Hepatocyte (in vitro differentiated cells): ENCODE results near the gene SPECC1L. TPM values are rescaled to one million over a fixed set of nuclear protein-coding genes. Genes with fewer than 3 reads are reported as not detected.
A peak's percentile ranks its signal among the peaks of the same experiment; 100 is the strongest.
"Not testable (repeated sequence)": the region's sequence is repeated elsewhere in the genome, so short reads cannot be mapped to it uniquely, and the experiment has no call there.

Experiments
- DNase-seq: peaks from one replicate; pipeline ENCODE4 v3.0.0-alpha.2; 2016; ENCODE audit warnings: low spot score
- H2AFZ ChIP-seq: fragments of 200-600 bp; sonication (generic); 2 replicates; pipeline ENCODE4 v1.6.0; 2016; ENCODE audit warnings: antibody characterized with exemption, mild to moderate bottlenecking
- H3K27ac ChIP-seq: fragments of 200-600 bp; sonication (generic); 2 replicates; pipeline ENCODE4 v1.5.1; 2016; ENCODE audit warnings: mild to moderate bottlenecking
- H3K27me3 ChIP-seq: fragments of 200-600 bp; sonication (generic); 2 replicates; pipeline ENCODE4 v1.6.1; 2016
- H3K36me3 ChIP-seq: fragments of 200-600 bp; sonication (generic); replicated peaks from 2 replicates; pipeline ENCODE4 v1.5.1; 2016; ENCODE audit warnings: low read depth; ENCODE audit not compliant: insufficient read depth
- H3K4me1 ChIP-seq: fragments of 200-600 bp; sonication (generic); 2 replicates; pipeline ENCODE4 v1.5.1; 2016; ENCODE audit warnings: mild to moderate bottlenecking, moderate library complexity; ENCODE audit not compliant: insufficient read depth
- H3K4me2 ChIP-seq: fragments of 200-600 bp; sonication (generic); 2 replicates; pipeline ENCODE4 v1.6.0; 2016
- H3K4me3 ChIP-seq: fragments of 200-600 bp; sonication (generic); 2 replicates; pipeline ENCODE4 v1.5.1; 2016; ENCODE audit warnings: mild to moderate bottlenecking
- H3K79me2 ChIP-seq: fragments of 200-600 bp; sonication (generic); 2 replicates; pipeline ENCODE4 v1.6.0; 2017; ENCODE audit warnings: mild to moderate bottlenecking
- H3K9me2 ChIP-seq: fragments of 200-600 bp; sonication (generic); replicated peaks from 2 replicates; pipeline ENCODE4 v1.6.0; 2017; ENCODE audit warnings: mild to moderate bottlenecking; ENCODE audit not compliant: insufficient read depth
- H3K9me3 ChIP-seq: fragments of 200-600 bp; sonication (generic); 2 replicates; pipeline ENCODE4 v1.5.1; 2016; ENCODE audit warnings: low read depth, mild to moderate bottlenecking
- H4K20me1 ChIP-seq: fragments of 200-600 bp; sonication (generic); 2 replicates; pipeline ENCODE4 v1.6.0; 2016; ENCODE audit warnings: mild to moderate bottlenecking; ENCODE audit not compliant: insufficient read depth, poor library complexity, severe bottlenecking
- CTCF ChIP-seq: fragments of 200-600 bp; sonication (generic); IDR thresholded peaks from 2 replicates; pipeline ENCODE4 v1.5.1; 2016; ENCODE audit warnings: antibody characterized with exemption, mild to moderate bottlenecking; ENCODE audit not compliant: poor library complexity
- EZH2 ChIP-seq: fragments of 200-600 bp; sonication (generic); IDR thresholded peaks from 2 replicates; pipeline ENCODE4 v1.6.1; 2016; ENCODE audit warnings: antibody characterized with exemption, mild to moderate bottlenecking, borderline replicate concordance
- EZH2phosphoT487 ChIP-seq: fragments of 200-600 bp; sonication (generic); IDR thresholded peaks from one replicate; pipeline ENCODE4 v1.6.1; 2018; ENCODE audit warnings: antibody characterized with exemption, mild to moderate bottlenecking, low read depth, moderate library complexity; ENCODE audit not compliant: unreplicated experiment, severe bottlenecking
- WGBS: methylation state at CpG from one replicate; pipeline ENCODE4 v1.1.6; 2016; ENCODE audit warnings: low lambda C conversion rate; ENCODE audit errors: missing lambda C conversion rate; 5-methylcytosine and 5-hydroxymethylcytosine counted together
- polyA plus RNA-seq: library from polyadenylated mRNA; unstranded; fragments of >200 nt; fragmentation: Nextera tagmentation; extraction: Ambion mirVana; gene quantifications from 2 replicates; pipeline ENCODE4 v1.2.1, GENCODE V29; 2016
- total RNA-seq: library from RNA; depleted of rRNA; stranded (reverse); fragments of >200 nt; gene quantifications from 2 replicates; pipeline ENCODE4 v1.2.3, GENCODE V29; 2014

SPECC1L gene
- total and polyA plus RNA-seq, 2 experiments from 2014 or later: 13.0 to 28.3 TPM

DNA sequence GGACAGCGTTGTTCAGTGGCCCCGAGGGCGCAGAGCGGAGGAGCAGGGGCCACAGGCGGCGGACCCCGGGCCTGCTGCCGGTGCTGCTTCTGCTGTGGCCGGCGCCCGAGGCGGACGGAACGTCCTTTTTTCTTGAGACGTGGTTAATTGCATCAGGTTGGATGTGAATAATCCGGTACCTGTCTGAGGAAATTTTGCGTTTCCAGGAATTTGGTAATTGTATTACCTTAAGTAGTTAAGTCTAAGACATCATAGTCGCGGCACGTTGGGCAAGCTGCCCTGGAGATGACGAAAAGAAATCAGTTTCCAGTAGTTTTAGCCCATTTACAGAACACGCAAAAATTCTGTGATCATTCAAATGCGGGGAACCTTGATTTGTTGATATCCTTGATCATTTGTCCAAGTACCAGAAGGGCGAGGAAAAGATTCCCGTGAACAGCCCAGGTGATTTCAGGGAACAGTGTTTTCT is 789 bp downstream of the SPECC1L start:
- no peaks in the 10 kb centered on the region for H3K9me3 ChIP-seq
- H3K4me2 ChIP-seq: peak overlapping the region; percentile 80
- H3K4me3 ChIP-seq: peak overlapping the region; percentile 82
- no peak for TF ChIP-seq EZH2
- no peak for TF ChIP-seq EZH2phosphoT487
- TF ChIP-seq CTCF: no peak
- WGBS: 1% methylated on average over 25 of the region's 25 CpGs
- peak; percentile 55 for DNase-seq
- peak overlapping the region; percentile 95 for H3K27ac ChIP-seq
- H3K4me1 ChIP-seq: peaks cover 14% of the 10 kb centered on the region
- no peaks in the 10 kb centered on the region for H3K36me3 ChIP-seq
- no peaks in the 10 kb centered on the region for H3K27me3 ChIP-seq
- H3K79me2 ChIP-seq: peaks cover 51% of the 10 kb centered on the region
- H2AFZ ChIP-seq: peak overlapping the region; percentile 83
- peaks cover 31% of the 10 kb centered on the region for H4K20me1 ChIP-seq
- H3K9me2 ChIP-seq: no peaks in the 10 kb centered on the region

DNA sequence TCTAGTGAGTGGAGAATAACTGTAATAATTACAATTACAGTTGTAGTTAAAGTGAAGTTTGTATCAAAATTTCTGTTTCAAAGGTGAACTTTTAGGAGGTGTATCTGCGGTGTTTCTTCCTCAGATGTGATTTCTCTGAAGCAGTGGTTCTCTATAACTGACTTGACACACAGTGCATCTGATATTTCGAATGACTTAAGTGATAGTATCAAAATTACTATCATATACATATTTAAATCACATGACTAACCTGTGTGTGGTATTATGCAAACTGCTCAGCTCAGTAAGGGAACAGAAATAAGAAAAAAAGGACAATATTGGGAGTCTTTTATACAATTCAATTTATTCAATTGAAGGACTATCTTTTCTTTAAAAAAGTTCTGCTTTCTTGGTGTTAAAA is 2.4 kb downstream of the SPECC1L start:
- 96% methylated on average over 2 of the region's 2 CpGs for WGBS
- peak overlapping the region; percentile 80 for H3K4me2 ChIP-seq
- DNase-seq: not testable (repeated sequence)

GRCh38 chr22:24273906-24274305 is 3.3 kb downstream of the SPECC1L start:
- not testable (repeated sequence) for H2AFZ ChIP-seq, H3K9me3 ChIP-seq, H3K27me3 ChIP-seq, H3K9me2 ChIP-seq, H3K36me3 ChIP-seq, H3K27ac ChIP-seq, DNase-seq, H3K4me3 ChIP-seq
- peak overlapping the region; percentile 2 for H3K4me2 ChIP-seq
- peaks cover 14% of the 10 kb centered on the region for H3K4me1 ChIP-seq
- peaks cover 70% of the 10 kb centered on the region for H3K79me2 ChIP-seq
- WGBS: 72% methylated on average over 4 of the region's 4 CpGs
- H4K20me1 ChIP-seq: peaks cover 36% of the 10 kb centered on the region

More for the DNA sequence above, 2.4 kb downstream of the SPECC1L start:
- H3K9me3 ChIP-seq, H3K9me2 ChIP-seq, H2AFZ ChIP-seq, H3K36me3 ChIP-seq, H3K27ac ChIP-seq, H3K4me3 ChIP-seq, H3K27me3 ChIP-seq: not testable (repeated sequence)
- Histone ChIP-seq H3K4me1 (peaks cover 14% of the 10 kb centered on the region), H3K79me2 (peaks cover 62% of the 10 kb centered on the region), H4K20me1 (peaks cover 31% of the 10 kb centered on the region)

- Histone ChIP-seq H3K27ac (peak overlapping the region; percentile 40), H3K79me2 (peaks cover 79% of the 10 kb centered on the region), H3K4me2 (peak overlapping the region; percentile 58), H3K4me1 (peaks cover 14% of the 10 kb centered on the region), H4K20me1 (peaks cover 39% of the 10 kb centered on the region)
- peak; percentile 18 for TF ChIP-seq CTCF
- not testable (repeated sequence) for H2AFZ ChIP-seq, H3K9me2 ChIP-seq, H3K27me3 ChIP-seq, H3K36me3 ChIP-seq, H3K9me3 ChIP-seq, H3K4me3 ChIP-seq, DNase-seq
- 60% methylated on average over 7 of the region's 7 CpGs for WGBS
Measured at GRCh38 chr22:24274696-24275405, 4.2 kb downstream of the SPECC1L start.

DNA sequence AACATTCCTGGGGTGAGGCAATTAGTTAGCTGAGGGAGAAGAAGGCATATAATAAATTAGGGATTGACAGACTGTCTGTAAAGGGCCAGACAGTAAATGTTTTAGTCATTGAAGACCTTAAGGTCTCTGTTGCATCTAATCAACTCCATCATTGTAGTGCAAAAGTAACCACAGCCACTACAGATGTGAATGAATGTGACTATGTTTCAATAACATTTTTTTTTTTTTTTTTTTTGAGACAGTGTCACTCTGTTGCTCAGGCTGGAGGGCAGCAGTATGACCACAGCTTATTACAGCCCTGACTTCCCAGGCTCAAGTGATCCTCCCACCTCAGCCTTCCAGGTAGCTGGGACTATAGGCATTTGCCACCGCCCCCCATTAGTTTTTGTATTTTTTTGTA is 9.7 kb downstream of the SPECC1L start:
- H3K79me2 ChIP-seq: peaks cover 89% of the 10 kb centered on the region
- H3K36me3 ChIP-seq, H3K9me3 ChIP-seq, H3K27me3 ChIP-seq, H3K4me1 ChIP-seq, H3K4me3 ChIP-seq, H3K4me2 ChIP-seq, DNase-seq, H3K9me2 ChIP-seq, H2AFZ ChIP-seq, H3K27ac ChIP-seq: not testable (repeated sequence)
- peaks cover 19% of the 10 kb centered on the region for H4K20me1 ChIP-seq
- 85% methylated on average over 1 of the region's 1 CpG for WGBS
